Measurements from ENCODE around the gene SLC7A10.

The SLC7A10 gene

DNA sequence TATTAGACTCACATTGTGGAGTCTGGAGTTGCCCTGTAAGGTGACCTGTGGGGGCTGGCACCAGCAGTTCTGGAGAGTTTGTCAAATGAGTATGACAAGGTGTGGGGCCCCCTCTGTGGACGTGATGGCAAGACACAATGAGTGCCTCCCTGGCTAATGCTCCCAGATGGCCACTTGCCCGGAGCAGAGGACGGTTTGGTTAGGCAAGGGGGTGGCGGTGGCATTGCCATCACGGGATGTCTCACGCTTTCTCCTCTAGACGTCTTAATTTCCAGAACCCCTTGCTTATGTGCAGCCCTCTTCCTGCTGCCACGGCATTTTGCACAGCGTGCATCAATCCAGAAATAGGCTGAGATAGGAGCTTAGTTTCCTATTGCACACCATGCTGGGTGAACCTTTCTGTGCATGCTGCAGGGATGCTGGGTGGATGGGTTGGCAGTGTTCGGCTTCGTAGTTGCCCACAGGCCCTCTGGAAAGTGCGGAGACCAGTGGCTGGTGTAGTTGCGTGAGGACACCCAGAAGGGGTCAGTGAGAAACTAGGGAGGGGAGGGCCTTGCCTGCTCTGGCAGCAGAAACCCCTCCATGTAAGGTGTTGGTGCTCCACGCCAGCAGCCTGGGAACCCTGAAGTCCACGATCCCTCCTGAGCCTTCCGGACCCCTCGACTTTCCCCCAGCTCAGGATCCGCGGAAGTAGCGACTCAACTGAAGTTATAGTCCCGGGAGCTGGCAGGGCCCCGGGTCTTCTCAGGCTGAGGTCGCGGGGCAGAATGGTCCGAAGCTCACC is 49.6 kb downstream of the SLC7A10 start:
- TF ChIP-seq CTCF (IDR thresholded peaks at IDR 0.05; ENCODE audit: low read length) (no peak; the same call in 1 of the 2 replicates), EZH2 (optimal IDR thresholded peaks at IDR 0.05; ENCODE audit: low read depth, low read length) (no peak), EZH2phosphoT487 (IDR thresholded peaks at IDR 0.05; ENCODE audit: low read length) (no peak)
- H3K79me2 ChIP-seq (ENCODE audit: low read length), result no peaks in the 10 kb centered on the region
- DNase-seq, result peak; percentile 12
- H3K4me3 ChIP-seq (ENCODE audit: low read length), result peak overlapping the region; percentile 88
- peak overlapping the region; percentile 90 for H2AFZ ChIP-seq (ENCODE audit: low read length)
- H3F3A ChIP-seq (ENCODE audit: insufficient read depth, low read length), result peaks cover 10% of the 10 kb centered on the region
- H4K20me1 ChIP-seq (ENCODE audit: insufficient read depth, low read length), result no peaks in the 10 kb centered on the region
- no peaks in the 10 kb centered on the region for H3K9me3 ChIP-seq (replicated peaks; ENCODE audit: insufficient read depth, low read length)
- no peaks in the 10 kb centered on the region for H3K36me3 ChIP-seq (replicated peaks; ENCODE audit: insufficient read depth, low read length)
- peaks cover 7% of the 10 kb centered on the region; the same call in 1 of the 2 replicates for H3K4me1 ChIP-seq (ENCODE audit: low read length)
- peak overlapping the region; percentile 87 for H3K9ac ChIP-seq (ENCODE audit: low read length)
- H3K9me2 ChIP-seq (replicated peaks; ENCODE audit: insufficient read depth, low read length), result no peaks in the 10 kb centered on the region
- H3K4me2 ChIP-seq (ENCODE audit: low read depth, low read length), result peak overlapping the region; percentile 80
- H3K27ac ChIP-seq (ENCODE audit: low read length), result peak overlapping the region; percentile 60; the same call in 1 of the 2 replicates
- H3K27me3 ChIP-seq (replicated peaks; ENCODE audit: insufficient read depth, low read length), result no peaks in the 10 kb centered on the region

- Histone ChIP-seq H3K36me3 (replicated peaks; ENCODE audit: insufficient read depth, low read length) (no peaks in the 10 kb centered on the region), H3K9me2 (replicated peaks; ENCODE audit: insufficient read depth, low read length) (no peaks in the 10 kb centered on the region), H3F3A (ENCODE audit: insufficient read depth, low read length) (peaks cover 10% of the 10 kb centered on the region), H3K4me3 (ENCODE audit: low read length) (no peak overlapping the region), H3K9ac (ENCODE audit: low read length) (no peak overlapping the region), H3K27me3 (replicated peaks; ENCODE audit: insufficient read depth, low read length) (no peaks in the 10 kb centered on the region), H3K9me3 (replicated peaks; ENCODE audit: insufficient read depth, low read length) (no peaks in the 10 kb centered on the region), H3K4me2 (ENCODE audit: low read depth, low read length) (peak overlapping the region; percentile 80), H3K4me1 (ENCODE audit: low read length) (peaks cover 7% of the 10 kb centered on the region; the same call in 1 of the 2 replicates), H3K79me2 (ENCODE audit: low read length) (no peaks in the 10 kb centered on the region), H4K20me1 (ENCODE audit: insufficient read depth, low read length) (no peaks in the 10 kb centered on the region), H2AFZ (ENCODE audit: low read length) (no peak overlapping the region), H3K27ac (ENCODE audit: low read length) (no peak overlapping the region)
- no peak for TF ChIP-seq EZH2 (optimal IDR thresholded peaks at IDR 0.05; ENCODE audit: low read depth, low read length)
- TF ChIP-seq CTCF (IDR thresholded peaks at IDR 0.05; ENCODE audit: low read length), result no peak
- TF ChIP-seq EZH2phosphoT487 (IDR thresholded peaks at IDR 0.05; ENCODE audit: low read length), result no peak
- no peak for DNase-seq
These were observed 50.4 kb downstream of the SLC7A10 start for GRCh38 chr19:33175156-33175782.

- no peak for DNase-seq
- H3K9me2 ChIP-seq (replicated peaks; ENCODE audit: insufficient read depth, low read length), result no peaks in the 10 kb centered on the region
- no peak overlapping the region for H3K27ac ChIP-seq (ENCODE audit: low read length)
- no peak overlapping the region for H3K4me2 ChIP-seq (ENCODE audit: low read depth, low read length)
- no peak overlapping the region for H2AFZ ChIP-seq (ENCODE audit: low read length)
- no peaks in the 10 kb centered on the region for H4K20me1 ChIP-seq (ENCODE audit: insufficient read depth, low read length)
- H3K79me2 ChIP-seq (ENCODE audit: low read length), result no peaks in the 10 kb centered on the region
- H3K9ac ChIP-seq (ENCODE audit: low read length), result no peak overlapping the region
- no peaks in the 10 kb centered on the region for H3K9me3 ChIP-seq (replicated peaks; ENCODE audit: insufficient read depth, low read length)
- H3K27me3 ChIP-seq (replicated peaks; ENCODE audit: insufficient read depth, low read length), result no peaks in the 10 kb centered on the region
- peaks cover 10% of the 10 kb centered on the region for H3F3A ChIP-seq (ENCODE audit: insufficient read depth, low read length)
- no peak overlapping the region for H3K4me3 ChIP-seq (ENCODE audit: low read length)
- TF ChIP-seq EZH2phosphoT487 (IDR thresholded peaks at IDR 0.05; ENCODE audit: low read length) (no peak), CTCF (IDR thresholded peaks at IDR 0.05; ENCODE audit: low read length) (no peak), EZH2 (optimal IDR thresholded peaks at IDR 0.05; ENCODE audit: low read depth, low read length) (no peak)
- H3K4me1 ChIP-seq (ENCODE audit: low read length), result peaks cover 7% of the 10 kb centered on the region; the same call in 1 of the 2 replicates
- H3K36me3 ChIP-seq (replicated peaks; ENCODE audit: insufficient read depth, low read length), result no peaks in the 10 kb centered on the region
These were observed 51.5 kb downstream of the SLC7A10 start for GRCh38 chr19:33174186-33174585.

Data from MM.1S (cell line).